ENCODE results near the gene WDFY4.

WDFY4 gene

DNA sequence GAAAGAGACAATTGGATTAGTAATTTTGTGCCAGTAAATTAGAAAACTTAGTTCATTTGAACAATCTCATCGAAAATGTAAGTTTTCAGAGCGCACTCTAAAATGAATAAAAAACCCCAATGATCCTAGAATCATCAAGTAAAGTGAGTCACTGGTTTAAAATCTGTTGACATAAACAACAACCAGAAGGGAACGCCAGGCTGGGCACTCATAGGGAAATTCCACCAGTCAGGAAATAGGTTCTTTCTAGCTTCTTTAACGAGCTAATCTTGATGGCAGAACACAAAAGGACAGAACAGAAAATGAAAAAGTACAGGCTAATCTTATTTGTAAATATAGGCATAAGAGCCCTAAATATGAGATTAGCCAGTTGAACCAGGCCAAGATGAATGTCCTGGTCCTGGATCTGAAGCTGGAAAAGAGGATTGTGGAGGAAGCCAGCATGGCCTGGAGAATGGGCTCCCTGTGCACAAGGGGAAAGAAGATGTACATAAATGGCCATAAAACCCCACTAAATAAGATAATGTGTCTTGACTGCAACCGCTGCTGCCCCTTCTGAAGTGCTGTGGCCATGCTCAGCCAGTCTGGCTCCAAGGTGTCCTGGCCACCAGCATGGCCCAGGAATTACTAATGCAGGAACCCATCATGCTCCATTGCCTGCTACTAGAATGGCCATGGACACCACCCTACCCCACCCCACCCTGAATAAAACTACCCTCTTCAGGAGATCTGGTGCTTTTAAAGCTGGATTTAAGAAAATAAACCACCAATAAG, 114.0 kb downstream of the WDFY4 start:
- DNase-seq (ENCODE audit: low read depth), result peak; percentile 2
- TF ChIP-seq, protein P1, sequence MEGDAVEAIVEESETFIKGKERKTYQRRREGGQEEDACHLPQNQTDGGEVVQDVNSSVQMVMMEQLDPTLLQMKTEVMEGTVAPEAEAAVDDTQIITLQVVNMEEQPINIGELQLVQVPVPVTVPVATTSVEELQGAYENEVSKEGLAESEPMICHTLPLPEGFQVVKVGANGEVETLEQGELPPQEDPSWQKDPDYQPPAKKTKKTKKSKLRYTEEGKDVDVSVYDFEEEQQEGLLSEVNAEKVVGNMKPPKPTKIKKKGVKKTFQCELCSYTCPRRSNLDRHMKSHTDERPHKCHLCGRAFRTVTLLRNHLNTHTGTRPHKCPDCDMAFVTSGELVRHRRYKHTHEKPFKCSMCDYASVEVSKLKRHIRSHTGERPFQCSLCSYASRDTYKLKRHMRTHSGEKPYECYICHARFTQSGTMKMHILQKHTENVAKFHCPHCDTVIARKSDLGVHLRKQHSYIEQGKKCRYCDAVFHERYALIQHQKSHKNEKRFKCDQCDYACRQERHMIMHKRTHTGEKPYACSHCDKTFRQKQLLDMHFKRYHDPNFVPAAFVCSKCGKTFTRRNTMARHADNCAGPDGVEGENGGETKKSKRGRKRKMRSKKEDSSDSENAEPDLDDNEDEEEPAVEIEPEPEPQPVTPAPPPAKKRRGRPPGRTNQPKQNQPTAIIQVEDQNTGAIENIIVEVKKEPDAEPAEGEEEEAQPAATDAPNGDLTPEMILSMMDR (conservative IDR thresholded peaks at IDR 0.05; ENCODE audit: control insufficient read depth, insufficient read depth, low read depth, low read length), result no peak
- no peak overlapping the region for H3K4me3 ChIP-seq (ENCODE audit: control insufficient read depth, low read depth, low read length)

DNA sequence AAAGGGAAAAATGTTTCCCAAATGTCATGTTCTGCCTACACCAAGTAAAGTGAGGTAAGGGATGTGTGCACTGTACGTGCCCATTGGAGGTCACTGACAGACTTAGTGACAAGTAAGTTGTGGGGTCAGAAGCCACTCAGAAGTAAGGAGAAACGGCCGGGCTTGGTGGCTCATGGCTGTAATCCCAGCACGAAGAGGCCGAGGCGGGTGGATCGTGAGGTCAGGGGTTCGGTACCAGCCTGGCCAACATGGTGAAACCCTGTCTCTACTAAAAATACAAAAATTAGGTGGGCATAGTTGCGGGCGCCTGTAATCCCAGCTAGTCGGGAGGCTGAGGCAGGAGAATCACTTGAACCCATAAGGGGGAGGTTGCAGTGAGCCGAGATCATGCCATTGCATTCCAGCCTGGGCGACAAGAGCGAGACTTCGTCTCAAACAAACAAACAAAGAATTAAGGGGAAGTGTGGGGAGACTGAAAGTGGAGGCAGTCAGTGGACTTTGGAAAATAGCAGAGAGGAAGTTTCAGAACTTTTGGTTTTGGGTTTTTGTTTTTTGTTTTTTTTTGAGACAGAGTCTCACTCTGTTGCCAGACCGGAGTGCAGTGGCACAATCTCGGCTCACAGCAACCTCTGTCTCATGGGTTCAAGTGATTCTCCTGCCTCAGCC, 114.8 kb downstream of the WDFY4 start:
- TF ChIP-seq, protein P1 (conservative IDR thresholded peaks at IDR 0.05; ENCODE audit: control insufficient read depth, insufficient read depth, low read depth, low read length), result no peak
- no peak for DNase-seq (ENCODE audit: low read depth)
- H3K4me3 ChIP-seq (ENCODE audit: control insufficient read depth, low read depth, low read length), result no peak overlapping the region

DNA sequence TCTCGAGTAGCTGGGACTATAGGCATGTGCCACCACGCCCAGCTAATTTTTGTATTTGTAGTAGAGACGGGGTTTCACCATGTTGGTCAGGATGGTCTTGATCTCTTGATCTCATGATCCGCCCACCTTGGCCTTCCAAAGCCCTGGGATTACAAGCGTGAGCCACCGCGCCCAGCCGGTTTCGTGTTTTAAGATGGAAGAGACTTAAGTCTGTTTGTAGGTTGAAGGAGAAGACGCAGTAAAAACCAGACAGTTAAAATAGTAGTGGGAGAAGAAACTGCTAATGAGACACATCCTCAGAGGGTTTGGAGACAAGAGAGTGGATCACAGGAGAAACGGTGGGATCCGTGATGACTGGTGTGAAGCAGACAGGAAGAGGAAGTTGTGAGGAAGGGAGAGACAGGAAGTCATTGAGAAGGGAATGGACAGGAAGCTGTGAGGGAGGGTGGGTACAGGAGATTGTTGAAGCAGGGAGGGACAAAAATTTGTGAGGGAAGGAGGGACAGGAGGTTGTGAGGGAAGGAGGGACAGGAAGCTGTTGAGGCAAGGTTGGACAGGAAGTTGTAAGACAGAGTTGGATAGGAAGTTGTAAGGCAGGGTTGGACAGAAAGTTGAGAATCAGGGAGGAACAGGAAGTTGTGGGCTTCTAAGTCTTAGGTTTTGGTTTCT, 115.5 kb downstream of the WDFY4 start:
- TF ChIP-seq, protein P1 (conservative IDR thresholded peaks at IDR 0.05; ENCODE audit: control insufficient read depth, insufficient read depth, low read depth, low read length), result no peak
- H3K4me3 ChIP-seq (ENCODE audit: control insufficient read depth, low read depth, low read length), result no peak overlapping the region
- no peak for DNase-seq (ENCODE audit: low read depth)

DNA sequence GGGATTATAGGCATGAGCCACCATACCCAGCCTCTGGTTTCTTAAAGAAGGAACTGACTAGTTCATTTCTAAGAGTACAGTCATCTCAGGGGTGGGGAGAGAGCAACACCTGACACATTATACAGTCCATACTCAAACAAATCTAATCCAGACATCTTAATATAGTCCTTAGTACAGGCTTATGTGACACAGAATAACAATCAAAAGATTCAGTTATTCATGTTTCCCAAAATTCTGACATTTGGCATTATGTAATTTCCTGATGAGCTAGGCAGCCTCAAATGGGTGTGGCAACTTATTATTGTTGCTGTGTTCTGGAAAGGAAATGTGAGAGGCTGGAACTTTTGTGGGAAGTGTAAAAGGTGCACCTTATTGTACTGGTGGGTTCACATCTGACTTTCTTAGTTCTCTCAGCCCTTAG, 116.3 kb downstream of the WDFY4 start:
- H3K4me3 ChIP-seq (ENCODE audit: control insufficient read depth, low read depth, low read length), result no peak overlapping the region
- DNase-seq (ENCODE audit: low read depth), result peak; percentile 1

DNA sequence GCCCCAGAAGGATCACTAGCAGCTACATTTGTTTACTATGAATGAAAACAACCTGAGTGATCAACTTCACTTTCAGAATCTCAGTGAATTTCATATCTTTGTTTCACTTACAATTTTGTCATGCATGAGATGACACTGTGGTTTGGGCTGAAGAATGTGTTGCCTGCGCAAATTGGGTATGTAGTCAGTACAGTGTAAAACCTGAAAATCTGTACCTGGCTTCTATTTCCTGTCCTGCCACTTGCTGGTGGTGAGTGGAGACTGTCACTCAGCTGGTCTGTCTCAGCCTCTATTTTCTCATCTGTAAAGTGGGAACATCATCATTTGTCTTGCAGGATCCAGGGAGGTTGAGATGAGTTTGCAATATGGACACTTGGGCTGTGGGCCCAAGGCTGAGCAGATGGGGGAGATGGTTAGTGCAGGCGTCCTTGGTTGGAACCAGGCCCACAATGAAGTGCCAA, 118.0 kb downstream of the WDFY4 start:
- TF ChIP-seq, protein P1 (conservative IDR thresholded peaks at IDR 0.05; ENCODE audit: control insufficient read depth, insufficient read depth, low read depth, low read length), result no peak
- DNase-seq (ENCODE audit: low read depth), result no peak

More for the DNA sequence above, 116.3 kb downstream of the WDFY4 start:
- TF ChIP-seq, protein P1 (conservative IDR thresholded peaks at IDR 0.05; ENCODE audit: control insufficient read depth, insufficient read depth, low read depth, low read length), result no peak

DNA sequence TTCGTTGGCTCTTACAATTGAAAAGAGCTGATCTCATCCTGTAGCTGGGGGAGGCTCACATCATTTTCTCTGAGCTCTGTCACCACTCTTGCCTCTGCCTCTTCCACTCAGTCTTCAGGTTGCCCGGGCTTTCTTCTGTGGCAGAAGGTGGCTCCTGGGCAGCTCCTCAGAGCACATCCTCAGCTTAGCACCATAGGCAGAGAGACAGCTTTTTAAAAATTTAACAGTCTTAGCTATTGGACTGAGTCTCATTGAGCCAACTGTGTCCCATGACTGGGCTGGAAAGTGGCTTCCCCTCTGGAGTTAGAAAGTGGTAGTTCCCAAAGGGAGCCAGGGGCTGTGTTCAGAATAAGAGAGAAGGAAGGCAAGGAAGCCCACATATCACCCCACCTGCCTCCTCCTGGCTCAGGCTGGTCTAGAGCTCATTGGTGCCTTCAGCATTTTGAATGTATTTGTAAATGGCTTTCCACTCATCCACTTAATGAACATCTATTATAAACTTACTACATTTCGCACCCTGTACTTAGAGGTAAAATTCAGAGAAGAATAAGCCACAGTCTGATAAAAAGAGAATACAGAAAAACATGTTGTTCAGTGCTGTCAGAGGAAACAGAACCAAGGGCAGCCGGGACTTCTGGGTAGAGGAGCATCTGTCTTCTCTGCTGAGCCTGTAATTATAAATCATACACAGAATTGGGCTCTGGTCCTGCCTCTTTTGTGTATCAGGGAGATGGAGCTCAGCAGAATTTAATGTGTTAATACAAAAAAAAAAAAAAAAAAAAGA, 119.3 kb downstream of the WDFY4 start:
- TF ChIP-seq, protein P1 (conservative IDR thresholded peaks at IDR 0.05; ENCODE audit: control insufficient read depth, insufficient read depth, low read depth, low read length), result no peak
- H3K4me3 ChIP-seq (ENCODE audit: control insufficient read depth, low read depth, low read length), result no peak overlapping the region
- DNase-seq (ENCODE audit: low read depth), result no peak

More for the DNA sequence above, 118.0 kb downstream of the WDFY4 start:
- no peak overlapping the region for H3K4me3 ChIP-seq (ENCODE audit: control insufficient read depth, low read depth, low read length)

Data from fibroblast of mammary gland (primary cell).